ACHN (cell line): ENCODE results near the gene TIAM2.

Source experiments
- DNase-seq: peaks from one replicate; pipeline ENCODE4 v3.0.0-alpha.2; 2015
- in situ Hi-C: cut with HindIII; loops from 2 replicates; pipeline ENCODE4 v1.10.0; 2017; ENCODE audit warnings: low sequenced_read_pairs, low pct_ligation_motif_present, low pct_unique_long_range_greater_than_20kb

The TIAM2 gene

GRCh38 chr6:155042983-155043382 is 47.9 kb downstream of the TIAM2 start:
- no peak for DNase-seq
- in situ Hi-C loops: no loop called here

GRCh38 chr6:155045561-155046404 is 50.7 kb downstream of the TIAM2 start:
- in situ Hi-C loops: no loop called here
- no peak for DNase-seq

- no peak for DNase-seq
Observed at GRCh38 chr6:155047523-155047922, 52.4 kb downstream of the TIAM2 start.

GRCh38 chr6:155050311-155050710 is 55.2 kb downstream of the TIAM2 start:
- no peak for DNase-seq
- in situ Hi-C loops: no loop called here

More at GRCh38 chr6:155047523-155047922, 52.4 kb downstream of the TIAM2 start:
- in situ Hi-C loops: no loop called here

GRCh38 chr6:155054491-155055250 is 59.6 kb downstream of the TIAM2 start:
- no peak for DNase-seq
- in situ Hi-C loops: no loop called here

- DNase-seq: no peak
- in situ Hi-C loops: no loop called here
Observed at GRCh38 chr6:155055729-155056128, 60.6 kb downstream of the TIAM2 start.

GRCh38 chr6:155056756-155057155 is 61.6 kb downstream of the TIAM2 start:
- in situ Hi-C loops: no loop called here

GRCh38 chr6:155061381-155061780 is 66.3 kb downstream of the TIAM2 start:
- no peak for DNase-seq
- in situ Hi-C loops: no loop called here

More at GRCh38 chr6:155056756-155057155, 61.6 kb downstream of the TIAM2 start:
- DNase-seq: no peak

GRCh38 chr6:155062866-155063341 is 67.8 kb downstream of the TIAM2 start:
- in situ Hi-C loops: no loop called here
- DNase-seq: no peak

GRCh38 chr6:155064303-155064702 is 69.2 kb downstream of the TIAM2 start:
- in situ Hi-C loops: no loop called here
- no peak for DNase-seq

- in situ Hi-C loops: no loop called here
- DNase-seq: no peak
Observed at GRCh38 chr6:155066361-155066760, 71.2 kb downstream of the TIAM2 start.

GRCh38 chr6:155066921-155067680 is 72.0 kb downstream of the TIAM2 start:
- in situ Hi-C loops: no loop called here
- no peak for DNase-seq

- DNase-seq: no peak
- in situ Hi-C loops: no loop called here
Observed at GRCh38 chr6:155067956-155068615, 73.0 kb downstream of the TIAM2 start.

- in situ Hi-C loops: no loop called here
Observed at GRCh38 chr6:155069543-155069942, 74.4 kb downstream of the TIAM2 start.

GRCh38 chr6:155075930-155076695 is 81.0 kb downstream of the TIAM2 start:
- no peak for DNase-seq

More at GRCh38 chr6:155069543-155069942, 74.4 kb downstream of the TIAM2 start:
- DNase-seq: no peak

GRCh38 chr6:155077331-155077730 is 82.2 kb downstream of the TIAM2 start:
- in situ Hi-C loops: no loop called here
- DNase-seq: no peak

More at GRCh38 chr6:155075930-155076695, 81.0 kb downstream of the TIAM2 start:
- in situ Hi-C loops: no loop called here

- in situ Hi-C loops: no loop called here
- DNase-seq: no peak
Observed at GRCh38 chr6:155077784-155078183, 82.7 kb downstream of the TIAM2 start.

GRCh38 chr6:155078331-155078745 is 83.2 kb downstream of the TIAM2 start:
- in situ Hi-C loops: no loop called here

More at GRCh38 chr6:155078331-155078745, 83.2 kb downstream of the TIAM2 start:
- no peak for DNase-seq
